ENCODE measurements around the gene BPIFB3. TPM values are rescaled to one million over a fixed set of nuclear protein-coding genes. Genes with fewer than 3 reads are reported as not detected.

Gene BPIFB3
- total and polyA plus RNA-seq, 11 donors: not detected

DNA sequence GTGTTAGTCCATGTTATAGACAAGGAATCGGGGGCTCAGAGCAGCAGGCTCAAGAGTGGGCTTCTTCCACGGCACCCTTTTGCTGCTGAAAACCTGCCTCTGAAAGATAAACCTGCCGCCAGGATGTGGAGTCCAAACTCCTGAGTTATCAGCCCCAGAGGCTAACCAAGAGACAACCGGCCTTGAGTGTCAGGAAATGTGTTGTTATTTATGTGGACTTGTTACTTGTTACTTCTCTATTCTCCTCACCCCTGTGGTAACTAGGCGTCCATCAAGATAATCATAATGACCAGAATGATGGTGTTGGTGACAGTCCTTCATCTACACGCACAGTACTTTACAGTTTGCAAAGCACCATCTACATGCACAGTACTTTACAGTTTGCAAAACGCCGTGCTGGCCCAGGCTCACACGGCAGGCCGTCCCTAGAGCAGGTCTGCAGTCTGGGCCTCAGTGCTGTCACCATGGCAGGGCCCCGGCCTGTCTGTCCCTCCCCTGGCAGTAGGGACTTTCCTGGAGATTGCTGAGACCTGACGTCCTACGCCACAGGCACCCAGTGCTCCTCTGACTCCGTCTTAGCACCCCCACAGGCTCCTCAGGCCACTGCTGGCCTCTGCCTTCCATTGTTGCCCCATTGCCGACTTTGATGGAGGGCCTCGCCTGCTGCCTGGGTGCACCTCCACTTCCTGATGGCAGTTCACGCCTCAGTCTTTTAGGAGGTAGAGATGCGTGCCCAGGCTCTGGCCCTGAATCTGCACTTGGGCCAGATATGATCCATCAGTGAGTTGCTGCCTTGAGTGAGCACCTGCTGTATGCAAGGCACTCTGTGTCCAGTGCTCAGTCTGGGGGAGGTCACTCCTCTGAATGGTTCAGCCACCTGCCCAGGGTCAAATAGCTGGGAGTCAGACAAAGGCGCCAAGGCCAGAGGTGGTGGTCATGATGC, 16.7 kb downstream of the BPIFB3 start:
- no peak for ATAC-seq
- intact Hi-C loops (cut with DNase I): no loop called here

GRCh38 chr20:33071198-33071597, 17.5 kb downstream of the BPIFB3 start:
- H3K27ac ChIP-seq: no peak overlapping the region
- H3K9me3 ChIP-seq: no peaks in the 10 kb centered on the region
- intact Hi-C loops (cut with DNase I): no loop called here
- DNase-seq (no peak), ATAC-seq (no peak)
- no peaks in the 10 kb centered on the region for H3K4me1 ChIP-seq
- H3K4me3 ChIP-seq: no peak overlapping the region
- H3K36me3 ChIP-seq: no peaks in the 10 kb centered on the region
- TF ChIP-seq, protein P1, sequence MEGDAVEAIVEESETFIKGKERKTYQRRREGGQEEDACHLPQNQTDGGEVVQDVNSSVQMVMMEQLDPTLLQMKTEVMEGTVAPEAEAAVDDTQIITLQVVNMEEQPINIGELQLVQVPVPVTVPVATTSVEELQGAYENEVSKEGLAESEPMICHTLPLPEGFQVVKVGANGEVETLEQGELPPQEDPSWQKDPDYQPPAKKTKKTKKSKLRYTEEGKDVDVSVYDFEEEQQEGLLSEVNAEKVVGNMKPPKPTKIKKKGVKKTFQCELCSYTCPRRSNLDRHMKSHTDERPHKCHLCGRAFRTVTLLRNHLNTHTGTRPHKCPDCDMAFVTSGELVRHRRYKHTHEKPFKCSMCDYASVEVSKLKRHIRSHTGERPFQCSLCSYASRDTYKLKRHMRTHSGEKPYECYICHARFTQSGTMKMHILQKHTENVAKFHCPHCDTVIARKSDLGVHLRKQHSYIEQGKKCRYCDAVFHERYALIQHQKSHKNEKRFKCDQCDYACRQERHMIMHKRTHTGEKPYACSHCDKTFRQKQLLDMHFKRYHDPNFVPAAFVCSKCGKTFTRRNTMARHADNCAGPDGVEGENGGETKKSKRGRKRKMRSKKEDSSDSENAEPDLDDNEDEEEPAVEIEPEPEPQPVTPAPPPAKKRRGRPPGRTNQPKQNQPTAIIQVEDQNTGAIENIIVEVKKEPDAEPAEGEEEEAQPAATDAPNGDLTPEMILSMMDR (IDR thresholded peaks at IDR 0.05): no peak
- no peak for TF ChIP-seq POLR2A (IDR thresholded peaks at IDR 0.05)
- H3K27me3 ChIP-seq: peaks cover 0 to 12% (median 0%) of the 10 kb centered on the region in 9 donors
- WGBS, 4 donors: 87 to 94% (median 88%) methylated on average over 4 to 5 of the region's 5 CpGs

More for the DNA sequence above, 16.7 kb downstream of the BPIFB3 start:
- H3K4me3 ChIP-seq: no peak overlapping the region
- DNase-seq: no peak
- WGBS, 4 donors: 76 to 79% (median 79%) methylated on average over 16 to 19 of the region's 19 CpGs
- H3K36me3 ChIP-seq: no peaks in the 10 kb centered on the region
- H3K4me1 ChIP-seq: no peaks in the 10 kb centered on the region
- H3K27ac ChIP-seq: no peak overlapping the region
- peaks cover 0 to 12% (median 0%) of the 10 kb centered on the region in 9 donors for H3K27me3 ChIP-seq
- no peaks in the 10 kb centered on the region for H3K9me3 ChIP-seq
- TF ChIP-seq POLR2A (IDR thresholded peaks at IDR 0.05): no peak
- TF ChIP-seq, protein P1 (IDR thresholded peaks at IDR 0.05): no peak

- Histone ChIP-seq H3K36me3 (no peaks in the 10 kb centered on the region), H3K27me3 (peaks cover 0 to 12% (median 0%) of the 10 kb centered on the region in 9 donors), H3K9me3 (no peaks in the 10 kb centered on the region), H3K4me1 (no peaks in the 10 kb centered on the region), H3K4me3 (no peak overlapping the region), H3K27ac (no peak overlapping the region)
- ATAC-seq (no peak), DNase-seq (no peak)
- no peak for TF ChIP-seq POLR2A (IDR thresholded peaks at IDR 0.05)
- TF ChIP-seq, protein P1 (IDR thresholded peaks at IDR 0.05): no peak
- 80 to 91% (median 88%) methylated on average over 4 of the region's 4 CpGs for WGBS, 4 donors
- intact Hi-C loops (cut with DNase I): no loop called here
Measured at GRCh38 chr20:33072362-33072761, 18.7 kb downstream of the BPIFB3 start.

DNA sequence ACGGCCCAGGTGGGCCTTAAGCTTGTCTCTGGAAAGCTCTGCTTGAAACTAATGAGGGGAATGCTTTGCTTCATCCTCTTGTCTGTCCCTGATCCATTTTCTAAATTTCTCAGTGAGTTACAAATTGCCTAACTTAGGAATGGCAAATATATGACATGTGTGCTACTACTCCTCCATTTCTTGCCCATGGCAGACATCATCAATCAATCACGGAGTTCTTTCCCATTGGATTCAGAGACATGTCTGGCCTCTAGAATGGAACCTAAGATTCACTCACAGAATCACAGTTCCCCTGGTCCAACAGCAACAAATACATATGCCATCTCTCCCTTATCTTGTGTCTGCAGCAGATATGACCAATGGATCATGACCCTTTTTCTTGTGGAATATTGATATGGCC, 19.1 kb downstream of the BPIFB3 start:
- intact Hi-C loops (cut with DNase I): no loop called here
- no peaks in the 10 kb centered on the region for H3K4me1 ChIP-seq
- TF ChIP-seq POLR2A (IDR thresholded peaks at IDR 0.05): no peak
- TF ChIP-seq, protein P1 (IDR thresholded peaks at IDR 0.05): no peak

More for the DNA sequence above, 19.1 kb downstream of the BPIFB3 start:
- no peak overlapping the region for H3K4me3 ChIP-seq
- H3K9me3 ChIP-seq: no peaks in the 10 kb centered on the region
- H3K27me3 ChIP-seq: peaks cover 0 to 12% (median 0%) of the 10 kb centered on the region in 9 donors
- WGBS, 4 donors: 80 to 88% (median 83%) methylated on average over 2 of the region's 2 CpGs
- no peaks in the 10 kb centered on the region for H3K36me3 ChIP-seq
- no peak overlapping the region for H3K27ac ChIP-seq
- DNase-seq (no peak), ATAC-seq (no peak)

Data from heart left ventricle (tissue), 16 donors.